SK-N-SH (cell line): Measurements from ENCODE around the gene LMO7. TPM values are rescaled to one million over a fixed set of nuclear protein-coding genes. Genes with fewer than 3 reads are reported as not detected.
A peak's percentile ranks its signal among the peaks of the same experiment; 100 is the strongest.

ENCODE experiments used
- CTCF ChIA-PET: fragments of 300-600, 350-600 bp; formaldehyde crosslinking; extraction: SDS; loops from one replicate; lab custom pipeline; 2021; lab: Yijun Ruan, JAX
- POLR2A ChIA-PET: fragments of 350-600 bp; sonication (Branson Sonifier 250); formaldehyde crosslinking; extraction: SDS; loops from one replicate; lab custom pipeline; 2020; ENCODE audit warnings: antibody characterized with exemption, inconsistent platforms; lab: Yijun Ruan, JAX
- DNase-seq: peaks from one replicate; pipeline ENCODE4 v3.0.0; 2012
- H2AFZ ChIP-seq: fragments of 200-600 bp; sonication (generic); 2 replicates; pipeline ENCODE4 v1.8.1; 2016; ENCODE audit warnings: antibody characterized with exemption, mild to moderate bottlenecking, low read depth
- H3F3A ChIP-seq: fragments of 200-600 bp; sonication (generic); replicated peaks from 2 replicates; pipeline ENCODE3; 2016; ENCODE audit warnings: antibody characterized with exemption, mild to moderate bottlenecking; ENCODE audit not compliant: insufficient read depth
- H3K27ac ChIP-seq, 2 experiments: fragments of 200-500 bp in 1 of 2; fragments of 200-600 bp in 1 of 2; sonication (Bioruptor generic) in 1 of 2; sonication (generic), shearing (Covaris generic) in 1 of 2; 2 replicates each; pipeline versions ENCODE4 v1.5.1 to v1.6.1; 2014 to 2016; ENCODE audit warnings: low read depth in 2 of 2, inconsistent platforms in 1 of 2, low read length in 1 of 2, mild to moderate bottlenecking in 1 of 2, mixed read lengths in 1 of 2
- H3K27me3 ChIP-seq: fragments of 200-600 bp; sonication (generic), shearing (Covaris generic); 2 replicates; pipeline ENCODE4 v1.6.1; 2016; ENCODE audit warnings: mixed run types; ENCODE audit not compliant: insufficient read depth
- H3K36me3 ChIP-seq, 2 experiments: fragments of 200-500 bp in 1 of 2; fragments of 200-600 bp in 1 of 2; sonication (Bioruptor generic) in 1 of 2; sonication (generic) in 1 of 2; replicated peaks in 1 of 2; 2 replicates each; pipeline versions ENCODE3 to v1.5.1; 2014 to 2016; ENCODE audit warnings: low read length in 1 of 2, mild to moderate bottlenecking in 1 of 2; ENCODE audit not compliant: insufficient read depth in 2 of 2, control insufficient read depth in 1 of 2
- H3K4me1 ChIP-seq, 2 experiments: fragments of 200-500 bp in 1 of 2; fragments of 200-600 bp in 1 of 2; sonication (Bioruptor generic) in 1 of 2; sonication (generic), shearing (Covaris generic) in 1 of 2; 2 replicates each; pipeline versions ENCODE4 v1.5.1 to v1.6.1; 2014 to 2016; ENCODE audit warnings: low read depth in 1 of 2, low read length in 1 of 2, mixed run types in 1 of 2; ENCODE audit not compliant: insufficient read depth in 2 of 2, control insufficient read depth in 1 of 2
- H3K4me2 ChIP-seq: fragments of 200-600 bp; sonication (generic), shearing (Covaris generic); 2 replicates; pipeline ENCODE4 v1.6.1; 2017; ENCODE audit warnings: mixed run types
- H3K4me3 ChIP-seq, 2 experiments: fragments of 200-500 bp in 1 of 2; fragments of 200-600 bp in 1 of 2; sonication (Bioruptor generic) in 1 of 2; sonication (generic), shearing (Covaris generic) in 1 of 2; 2 replicates each; pipeline versions ENCODE4 v1.5.1 to v1.8.1; 2014 to 2016; ENCODE audit warnings: low read depth in 2 of 2, inconsistent platforms in 1 of 2, low read length in 1 of 2, mild to moderate bottlenecking in 1 of 2, mixed read lengths in 1 of 2, moderate library complexity in 1 of 2
- H3K79me2 ChIP-seq: fragments of 200-600 bp; sonication (generic); 2 replicates; pipeline ENCODE4 v1.8.1; 2017; ENCODE audit warnings: mild to moderate bottlenecking; ENCODE audit not compliant: insufficient read depth
- H3K9ac ChIP-seq: fragments of 200-600 bp; sonication (generic); 2 replicates; pipeline ENCODE4 v1.6.1; 2017; ENCODE audit warnings: mixed run types
- H3K9me2 ChIP-seq: fragments of 200-600 bp; sonication (generic); 2 replicates; pipeline ENCODE4 v1.6.1; 2017; ENCODE audit warnings: mixed run types
- H3K9me3 ChIP-seq: fragments of 200-600 bp; sonication (generic); 2 replicates; pipeline ENCODE4 v1.6.1; 2017; ENCODE audit warnings: mixed run types, mild to moderate bottlenecking, moderate library complexity
- H4K20me1 ChIP-seq: fragments of 200-600 bp; sonication (generic); 2 replicates; pipeline ENCODE4 v1.6.1; 2017; ENCODE audit warnings: mild to moderate bottlenecking, mixed run types; ENCODE audit not compliant: insufficient read depth
- CTCF ChIP-seq: fragments of 200-600 bp; sonication (generic); IDR thresholded peaks from 2 replicates; pipeline ENCODE4 v1.6.1; 2017; ENCODE audit warnings: antibody characterized with exemption, mild to moderate bottlenecking, moderate library complexity
- EP300 ChIP-seq, 2 experiments: IDR thresholded peaks; 2 replicates each; pipeline versions ENCODE4 v1.4.0 to v1.6.1; 2012; ENCODE audit warnings: borderline replicate concordance in 1 of 2, low read depth in 1 of 2, low read length in 1 of 2
- EZH2phosphoT487 ChIP-seq: fragments of 200-600 bp; sonication (generic); IDR thresholded peaks from 2 replicates; pipeline ENCODE4 v1.6.1; 2017; ENCODE audit warnings: low read depth, mixed run types, mild to moderate bottlenecking, antibody characterized with exemption, moderate library complexity, borderline replicate concordance
- FOXJ3 ChIP-seq: sonication (generic); formaldehyde crosslinking; IDR thresholded peaks from 2 replicates; pipeline ENCODE4 v1.5.1; 2020; ENCODE audit warnings: mild to moderate bottlenecking, missing genetic modification reagents
- GATA2 ChIP-seq: sonication (generic); formaldehyde crosslinking; IDR thresholded peaks from 2 replicates; pipeline ENCODE4 v1.5.0; 2020; ENCODE audit warnings: mild to moderate bottlenecking, missing genetic modification reagents
- MXI1 ChIP-seq: IDR thresholded peaks from 2 replicates; pipeline ENCODE4 v1.6.1; 2012; ENCODE audit warnings: mild to moderate bottlenecking, low read depth, low read length, improper control_type of control experiment
- NFIC ChIP-seq: IDR thresholded peaks from 2 replicates; pipeline ENCODE4 v1.4.0; 2012; ENCODE audit warnings: borderline replicate concordance
- POLR2AphosphoS5 ChIP-seq: IDR thresholded peaks from 2 replicates; pipeline ENCODE4 v1.6.1; 2012; ENCODE audit warnings: low read depth, low read length
- RCOR1 ChIP-seq: fragments of 150-350 bp; IDR thresholded peaks from 2 replicates; pipeline ENCODE4 v1.6.1; 2017; ENCODE audit warnings: antibody characterized with exemption, low read length
- REST ChIP-seq: IDR thresholded peaks from 2 replicates; pipeline ENCODE4 v1.6.1; 2012; ENCODE audit warnings: mild to moderate bottlenecking, low read depth, low read length, moderate library complexity
- RXRA ChIP-seq: IDR thresholded peaks from 2 replicates; pipeline ENCODE4 v1.4.0; 2012; ENCODE audit warnings: low read depth, mild to moderate bottlenecking, borderline replicate concordance
- SIN3A ChIP-seq: IDR thresholded peaks from 2 replicates; pipeline ENCODE4 v1.6.1; 2012; ENCODE audit warnings: low read depth, mild to moderate bottlenecking, low read length, moderate library complexity, borderline replicate concordance
- TAF1 ChIP-seq: IDR thresholded peaks from 2 replicates; pipeline ENCODE4 v1.6.1; 2012; ENCODE audit warnings: low read depth, mild to moderate bottlenecking, low read length, moderate library complexity, borderline replicate concordance
- TEAD4 ChIP-seq: IDR thresholded peaks from 2 replicates; pipeline ENCODE4 v1.4.0; 2012; ENCODE audit warnings: mild to moderate bottlenecking, borderline replicate concordance; ENCODE audit not compliant: insufficient read depth
- USF2 ChIP-seq: fragments of 150-350 bp; IDR thresholded peaks from 2 replicates; pipeline ENCODE4 v1.6.1; 2017; ENCODE audit warnings: antibody characterized with exemption, low read length, low read depth, borderline replicate concordance
- WGBS: methylation state at CpG from one replicate; pipeline ENCODE4 v1.1.6; 2017; ENCODE audit warnings: low lambda C conversion rate; 5-methylcytosine and 5-hydroxymethylcytosine counted together
- polyA plus RNA-seq, 3 experiments: library from polyadenylated mRNA; depleted of rRNA; stranded (reverse); fragments of >200 nt; gene quantifications; 2 replicates each; pipeline ENCODE4 v1.2.3, GENCODE V29; 2012
- TF ChIP-seq, protein P1 (sequence below): IDR thresholded peaks from 2 replicates; pipeline ENCODE4 v1.4.0; 2012; ENCODE audit warnings: low read depth, borderline replicate concordance

Gene LMO7
- polyA plus RNA-seq, 1 of the 3 experiments (the other 2 are of a cell fraction): 83.6 TPM

DNA sequence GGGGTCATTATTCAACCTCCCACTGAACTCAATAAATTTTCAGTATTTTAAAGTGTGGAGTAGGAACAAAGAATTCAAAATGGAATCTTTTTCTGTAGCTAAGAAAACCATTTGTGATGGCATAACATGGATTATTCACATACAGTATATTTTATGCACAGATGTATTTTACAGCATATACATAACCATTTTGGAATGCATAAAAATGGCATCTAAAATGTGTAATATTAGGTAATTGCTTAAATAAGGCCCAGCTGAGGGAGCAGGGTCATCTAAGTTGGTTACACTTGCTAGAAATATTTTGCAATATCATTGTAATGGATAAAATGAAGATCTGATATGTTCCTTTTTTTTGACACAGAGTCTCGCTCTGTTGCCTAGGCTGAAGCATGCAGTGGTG is 146.9 kb downstream of the LMO7 start:
- POLR2A ChIA-PET: no interaction called here
- Histone ChIP-seq H3K79me2 (peaks cover 99% of the 10 kb centered on the region), H3K27ac (peak overlapping the region in 1 of 2 experiments; percentile 34; a peak in 1 of 4 replicates), H3K4me3 (no peak overlapping the region), H3K9me2 (no peaks in the 10 kb centered on the region), H3K36me3 (peaks cover 2 to 34% of the 10 kb centered on the region in 2 experiments), H2AFZ (no peak overlapping the region), H3K27me3 (no peaks in the 10 kb centered on the region), H3K4me2 (no peak overlapping the region), H4K20me1 (peaks cover 85% of the 10 kb centered on the region), H3K9me3 (no peaks in the 10 kb centered on the region), H3K4me1 (peaks cover 6 to 21% of the 10 kb centered on the region in 2 experiments; a peak in 3 of 4 replicates), H3K9ac (no peak overlapping the region), H3F3A (peaks cover 37% of the 10 kb centered on the region)
- DNase-seq: no peak
- TF ChIP-seq RXRA (no peak), MXI1 (no peak), USF2 (no peak), POLR2AphosphoS5 (no peak), CTCF (no peak), EZH2phosphoT487 (no peak), REST (no peak), TAF1 (no peak), FOXJ3 (no peak)
- 58% methylated on average over 1 of the region's 1 CpG for WGBS
- CTCF ChIA-PET: interaction anchor here (1.2 to 1.8 kb wide), 2 partner anchors 23 to 87 kb away, joined by 4 read pairs; no protein-coding TSS in a partner anchor

DNA sequence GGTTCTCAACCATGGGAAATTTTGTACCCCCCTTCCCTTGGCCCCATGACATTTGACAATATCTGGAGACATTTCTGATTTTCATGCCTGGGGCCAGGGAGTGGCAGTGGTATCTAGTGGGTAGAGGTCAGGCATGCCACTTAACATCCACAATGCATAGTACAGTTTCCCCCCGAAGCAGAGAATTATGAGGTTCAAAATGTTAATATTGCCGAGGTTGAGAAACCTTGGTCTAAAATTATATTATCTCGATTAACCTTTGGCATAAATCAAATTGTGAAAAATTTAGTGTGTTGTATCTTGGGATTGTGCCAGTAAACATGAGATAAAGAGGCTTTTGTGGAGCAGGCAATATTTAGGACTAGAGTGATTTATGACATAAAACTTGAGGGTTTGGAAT is 147.9 kb downstream of the LMO7 start:
- POLR2A ChIA-PET: no interaction called here
- Histone ChIP-seq H3F3A (peaks cover 41% of the 10 kb centered on the region), H3K27ac (peak overlapping the region in 1 of 2 experiments; percentile 34; a peak in 2 of 4 replicates), H3K9ac (no peak overlapping the region)
- 22% methylated on average over 3 of the region's 3 CpGs for WGBS
- TF ChIP-seq EP300 (IDR thresholded peaks at IDR 0.05; ENCODE audit: borderline replicate concordance in 1 of 2, low read depth in 1 of 2, low read length in 1 of 2): peak in 1 of 2 experiments; percentile 35; a peak in 1 of 4 replicates
- no peak for TF ChIP-seq SIN3A
- no peak for TF ChIP-seq POLR2AphosphoS5
- peak; percentile 39; the same call in 1 of the 2 replicates for TF ChIP-seq NFIC
- TF ChIP-seq, protein P1, sequence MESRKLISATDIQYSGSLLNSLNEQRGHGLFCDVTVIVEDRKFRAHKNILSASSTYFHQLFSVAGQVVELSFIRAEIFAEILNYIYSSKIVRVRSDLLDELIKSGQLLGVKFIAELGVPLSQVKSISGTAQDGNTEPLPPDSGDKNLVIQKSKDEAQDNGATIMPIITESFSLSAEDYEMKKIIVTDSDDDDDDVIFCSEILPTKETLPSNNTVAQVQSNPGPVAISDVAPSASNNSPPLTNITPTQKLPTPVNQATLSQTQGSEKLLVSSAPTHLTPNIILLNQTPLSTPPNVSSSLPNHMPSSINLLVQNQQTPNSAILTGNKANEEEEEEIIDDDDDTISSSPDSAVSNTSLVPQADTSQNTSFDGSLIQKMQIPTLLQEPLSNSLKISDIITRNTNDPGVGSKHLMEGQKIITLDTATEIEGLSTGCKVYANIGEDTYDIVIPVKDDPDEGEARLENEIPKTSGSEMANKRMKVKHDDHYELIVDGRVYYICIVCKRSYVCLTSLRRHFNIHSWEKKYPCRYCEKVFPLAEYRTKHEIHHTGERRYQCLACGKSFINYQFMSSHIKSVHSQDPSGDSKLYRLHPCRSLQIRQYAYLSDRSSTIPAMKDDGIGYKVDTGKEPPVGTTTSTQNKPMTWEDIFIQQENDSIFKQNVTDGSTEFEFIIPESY: no peak
- TF ChIP-seq TEAD4: peak; percentile 26; the same call in 1 of the 2 replicates
- TF ChIP-seq GATA2 (CRISPR knock-in tag): peak; percentile 67
- no peak for TF ChIP-seq USF2
- 0 out of 2 replicates have a peak, but pooled peaks have one; percentile 23 for TF ChIP-seq RCOR1
- TF ChIP-seq, all 33 proteins: peak for 5
- Histone ChIP-seq H2AFZ (no peak overlapping the region), H3K9me3 (no peaks in the 10 kb centered on the region), H3K4me1 (peaks cover 11 to 29% of the 10 kb centered on the region in 2 experiments; a peak in 3 of 4 replicates), H3K4me3 (no peak overlapping the region), H4K20me1 (peaks cover 86% of the 10 kb centered on the region), H3K27me3 (no peaks in the 10 kb centered on the region), H3K79me2 (peaks cover 99% of the 10 kb centered on the region), H3K4me2 (peak overlapping the region; percentile 29; the same call in 1 of the 2 replicates), H3K9me2 (no peaks in the 10 kb centered on the region), H3K36me3 (peaks cover 0 to 30% of the 10 kb centered on the region in 2 experiments)
- peak; percentile 19 for DNase-seq
- CTCF ChIA-PET: interaction anchor here (0.9 to 1.8 kb wide), 2 partner anchors 23 to 88 kb away, joined by 4 read pairs; no protein-coding TSS in a partner anchor
